ENCODE data around the gene PDK1. TPM values are rescaled to one million over a fixed set of nuclear protein-coding genes. Genes with fewer than 3 reads are reported as not detected.

PDK1 gene
- total RNA-seq, 1 donor from 2014 or later, result 14.6 TPM

DNA sequence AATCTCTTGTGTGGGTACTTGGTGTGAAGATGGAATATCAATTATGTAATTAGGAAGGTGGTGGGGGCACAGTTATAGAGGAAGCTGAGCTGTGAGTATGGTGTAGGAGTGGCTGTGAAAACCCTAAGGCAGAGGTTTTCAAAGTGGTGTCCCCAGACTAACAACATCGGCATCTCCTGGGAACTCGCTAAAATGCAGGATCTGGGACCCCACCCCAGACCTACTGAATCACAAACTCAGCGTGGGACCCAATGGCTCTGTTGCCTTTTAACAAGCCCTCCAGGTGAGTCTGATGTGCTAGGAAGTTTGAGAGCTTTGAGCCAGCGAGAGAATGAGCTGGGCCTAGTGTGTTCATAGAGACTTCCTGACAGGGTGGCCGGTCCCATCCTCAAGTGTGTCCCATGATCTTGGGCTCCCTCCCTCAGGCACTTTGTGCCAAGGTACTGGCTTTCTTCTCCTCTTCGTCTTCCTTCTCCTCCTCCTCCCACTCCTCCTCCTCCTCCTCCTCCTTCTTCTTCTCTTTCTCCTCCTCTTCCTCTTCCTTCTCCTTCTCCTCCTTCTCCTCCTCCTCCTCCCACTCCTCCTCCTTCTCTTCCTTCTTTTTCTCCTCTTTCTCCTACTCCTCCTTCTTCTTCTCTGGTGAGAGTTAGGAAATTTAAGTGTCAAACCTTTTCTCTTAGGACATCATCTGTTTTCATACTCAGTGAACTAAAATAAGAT lies 86.6 kb downstream of the PDK1 start:
- TF ChIP-seq CTCF (conservative IDR thresholded peaks at IDR 0.05), result no peak
- Mint-ChIP-seq H3K27ac (ENCODE audit: unreplicated experiment) (no peak overlapping the region), H3K4me3 (no peak overlapping the region), H3K9me3 (peaks cover 4% of the 10 kb centered on the region), H3K36me3 (ENCODE audit: low read depth) (peaks cover 4% of the 10 kb centered on the region), H3K27me3 (ENCODE audit: low read depth) (no peaks in the 10 kb centered on the region), H3K4me1 (no peaks in the 10 kb centered on the region)
- DNase-seq (ENCODE audit: low read depth, low spot score), result no peak

GRCh38 chr2:172643142-172643541 lies 87.3 kb downstream of the PDK1 start:
- Mint-ChIP-seq H3K4me1 (no peaks in the 10 kb centered on the region), H3K36me3 (ENCODE audit: low read depth) (peaks cover 9% of the 10 kb centered on the region), H3K9me3 (peaks cover 7% of the 10 kb centered on the region), H3K27ac (ENCODE audit: unreplicated experiment) (no peak overlapping the region), H3K27me3 (ENCODE audit: low read depth) (no peaks in the 10 kb centered on the region), H3K4me3 (no peak overlapping the region)
- TF ChIP-seq CTCF (conservative IDR thresholded peaks at IDR 0.05), result no peak
- DNase-seq (ENCODE audit: low read depth, low spot score), result no peak

DNA sequence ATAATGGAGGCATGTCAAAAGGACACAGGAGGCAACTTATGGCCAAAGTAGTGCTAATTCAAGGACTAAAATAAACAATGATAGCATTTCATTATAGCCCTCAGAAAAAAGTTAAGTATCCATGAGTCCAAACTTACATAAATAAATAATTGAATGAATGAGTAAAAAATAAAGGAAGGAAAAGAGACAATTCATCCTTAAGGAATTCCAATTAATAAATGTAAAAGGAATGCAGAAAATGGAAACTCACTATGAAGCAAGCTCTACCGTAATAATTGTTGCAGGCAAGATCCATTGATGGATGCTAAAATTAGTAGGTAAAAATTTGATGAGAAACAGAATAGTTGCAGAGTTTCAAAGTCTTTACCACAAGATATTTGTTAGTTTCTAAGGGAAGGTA lies 91.5 kb downstream of the PDK1 start:
- Mint-ChIP-seq H3K4me1 (no peaks in the 10 kb centered on the region), H3K4me3 (no peak overlapping the region), H3K27ac (ENCODE audit: unreplicated experiment) (no peak overlapping the region), H3K36me3 (ENCODE audit: low read depth) (peaks cover 21% of the 10 kb centered on the region), H3K27me3 (ENCODE audit: low read depth) (peaks cover 3% of the 10 kb centered on the region), H3K9me3 (peaks cover 21% of the 10 kb centered on the region)
- TF ChIP-seq CTCF (conservative IDR thresholded peaks at IDR 0.05), result no peak
- no peak for DNase-seq (ENCODE audit: low read depth, low spot score)

DNA sequence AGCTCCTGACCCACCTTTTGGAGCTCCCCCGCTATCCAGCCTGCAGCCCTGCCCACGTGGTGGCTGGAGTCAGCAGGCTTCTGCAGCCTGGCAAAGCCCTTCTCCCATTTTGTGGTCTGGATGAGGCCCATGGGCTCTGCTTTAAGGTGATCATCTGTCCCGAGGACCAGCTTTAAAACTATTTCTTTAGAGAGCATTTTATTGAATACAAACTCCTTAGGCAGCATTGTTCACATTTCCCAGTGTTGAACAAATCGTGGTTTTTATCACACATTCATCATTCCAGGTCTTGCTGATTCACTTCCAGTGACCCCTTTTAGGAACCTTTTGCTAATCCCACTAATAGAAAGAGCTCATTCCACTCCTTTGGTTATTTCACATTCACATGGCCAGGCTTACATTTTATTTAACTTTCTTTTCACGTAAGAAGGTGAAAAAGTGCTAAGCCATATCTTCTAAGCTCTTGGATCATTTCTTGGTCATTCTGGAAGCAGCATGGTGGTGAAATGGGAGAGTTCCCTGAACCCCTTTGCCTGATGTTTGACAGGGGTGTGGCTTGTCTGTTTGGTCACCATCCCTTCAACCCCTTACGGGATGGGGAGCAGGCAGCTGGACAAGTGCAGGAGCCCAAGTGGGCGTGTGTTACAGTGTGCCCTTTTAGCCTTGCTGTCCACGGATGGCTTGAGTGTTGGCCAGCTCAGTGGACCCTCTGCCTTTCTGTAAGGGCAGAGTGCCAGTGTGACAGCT lies 99.4 kb downstream of the PDK1 start:
- Mint-ChIP-seq H3K36me3 (ENCODE audit: low read depth) (peaks cover 18% of the 10 kb centered on the region), H3K27ac (ENCODE audit: unreplicated experiment) (no peak overlapping the region), H3K27me3 (ENCODE audit: low read depth) (peaks cover 2% of the 10 kb centered on the region), H3K9me3 (peaks cover 26% of the 10 kb centered on the region), H3K4me3 (no peak overlapping the region), H3K4me1 (no peaks in the 10 kb centered on the region)
- no peak for TF ChIP-seq CTCF (conservative IDR thresholded peaks at IDR 0.05)
- DNase-seq (ENCODE audit: low read depth, low spot score), result no peak

- Mint-ChIP-seq H3K9me3 (peaks cover 21% of the 10 kb centered on the region), H3K36me3 (ENCODE audit: low read depth) (peaks cover 15% of the 10 kb centered on the region), H3K4me1 (no peaks in the 10 kb centered on the region), H3K4me3 (no peak overlapping the region), H3K27ac (ENCODE audit: unreplicated experiment) (no peak overlapping the region), H3K27me3 (ENCODE audit: low read depth) (peaks cover 2% of the 10 kb centered on the region)
- DNase-seq (ENCODE audit: low read depth, low spot score), result no peak
- no peak for TF ChIP-seq CTCF (conservative IDR thresholded peaks at IDR 0.05)
Observed at GRCh38 chr2:172655838-172656573, 100.1 kb downstream of the PDK1 start.

Other genes starting within 250 kb of the PDK1 start
- 36.8 and 37.7 TPM in 2 replicates for gene ITGA6, start 128.5 kb upstream of the PDK1 start, total RNA-seq
- 1.7 TPM in 2 replicates for gene RAPGEF4, start 179.8 kb downstream of the PDK1 start, total RNA-seq